Lower leg skin (tissue), 4 donors: ENCODE data around the gene NAA11. TPM values are rescaled to one million over a fixed set of nuclear protein-coding genes. Genes with fewer than 3 reads are reported as not detected.

Source experiments
- DNase-seq, 2 donors: peaks; one replicate each; pipeline ENCODE4 v3.0.0-alpha.2; 2019; ENCODE audit warnings: low spot score in 2 of 2
- H3K4me3 ChIP-seq: fragments of 200-600 bp; sonication (generic); 2 replicates; pipeline ENCODE4 v1.5.1; 2017; ENCODE audit warnings: mild to moderate bottlenecking, low read depth; ENCODE audit not compliant: poor library complexity, severe bottlenecking
- CTCF ChIP-seq, 3 donors: fragments of 450-650 bp; IDR thresholded peaks; one replicate each; pipeline ENCODE4 v1.5.1; 2016; ENCODE audit warnings: antibody characterized with exemption in 3 of 3, mild to moderate bottlenecking in 3 of 3, moderate library complexity in 2 of 3
- POLR2A ChIP-seq, 2 donors: fragments of 450-650 bp; IDR thresholded peaks; one replicate each; pipeline ENCODE4 v1.6.1; 2016 to 2017; ENCODE audit warnings: antibody characterized with exemption in 2 of 2, mild to moderate bottlenecking in 1 of 2, moderate library complexity in 1 of 2
- WGBS, 2 donors: methylation state at CpG; one replicate each; pipeline ENCODE4 v1.1.5; 2018; 5-methylcytosine and 5-hydroxymethylcytosine counted together
- intact Hi-C: fragments of 100-400 bp; cut with DNase I; formaldehyde crosslinking; loops from one replicate; pipeline ENCODE4 v1.15.0; 2023; ENCODE audit warnings: low total_unique reads
- total RNA-seq, 4 donors: library from RNA; depleted of rRNA; stranded (reverse); fragments of >200 nt; gene quantifications; one replicate each; pipeline ENCODE4 v1.1.0, GENCODE V29; 2016

NAA11 gene
- total RNA-seq, 4 donors from 2014 or later: not detected

GRCh38 chr4:79360006-79360405 is 34.1 kb upstream of the NAA11 start:
- TF ChIP-seq CTCF (IDR thresholded peaks at IDR 0.05) (no peak), POLR2A (IDR thresholded peaks at IDR 0.05) (no peak)
- no peak for DNase-seq
- intact Hi-C loops: no loop called here
- H3K4me3 ChIP-seq: no peak overlapping the region

GRCh38 chr4:79358438-79358837 is 32.6 kb upstream of the NAA11 start:
- H3K4me3 ChIP-seq: no peak overlapping the region
- DNase-seq: no peak
- TF ChIP-seq CTCF (IDR thresholded peaks at IDR 0.05) (no peak), POLR2A (IDR thresholded peaks at IDR 0.05) (no peak)
- WGBS, 2 donors: 63 to 65% methylated on average over 1 of the region's 1 CpG
- intact Hi-C loops: no loop called here

GRCh38 chr4:79357365-79357764 is 31.5 kb upstream of the NAA11 start:
- H3K4me3 ChIP-seq: no peak overlapping the region
- WGBS, 2 donors: 75 to 77% methylated on average over 8 of the region's 8 CpGs
- intact Hi-C loops: no loop called here
- TF ChIP-seq CTCF (IDR thresholded peaks at IDR 0.05) (no peak), POLR2A (IDR thresholded peaks at IDR 0.05) (no peak)
- no peak for DNase-seq

GRCh38 chr4:79353075-79353474 is 27.2 kb upstream of the NAA11 start:
- 54 to 90% methylated on average over 1 of the region's 1 CpG for WGBS, 2 donors
- no peak overlapping the region for H3K4me3 ChIP-seq
- TF ChIP-seq CTCF (IDR thresholded peaks at IDR 0.05) (no peak), POLR2A (IDR thresholded peaks at IDR 0.05) (no peak)
- intact Hi-C loops: no loop called here
- DNase-seq: no peak

GRCh38 chr4:79348405-79348804 is 22.5 kb upstream of the NAA11 start:
- 90 to 94% methylated on average over 2 of the region's 2 CpGs for WGBS, 2 donors
- intact Hi-C loops: no loop called here
- no peak overlapping the region for H3K4me3 ChIP-seq
- DNase-seq: no peak
- TF ChIP-seq POLR2A (IDR thresholded peaks at IDR 0.05) (no peak), CTCF (IDR thresholded peaks at IDR 0.05) (no peak)

GRCh38 chr4:79341893-79342653 is 16.2 kb upstream of the NAA11 start:
- 62 to 83% methylated on average over 3 of the region's 3 CpGs for WGBS, 2 donors
- no peak for TF ChIP-seq CTCF (IDR thresholded peaks at IDR 0.05)
- TF ChIP-seq POLR2A (IDR thresholded peaks at IDR 0.05): no peak
- no peak for DNase-seq
- intact Hi-C loops: no loop called here
- H3K4me3 ChIP-seq: no peak overlapping the region
